ENCODE data around the gene RREB1.

RREB1 gene

GRCh38 chr6:7134999-7135745 lies 27.4 kb downstream of the RREB1 start (continued):
- TF ChIP-seq ZNF155 (tag by site-specific recombination; IDR thresholded peaks at IDR 0.05) = no peak
- no peak for TF ChIP-seq ZNF184 (tag by site-specific recombination; IDR thresholded peaks at IDR 0.05)
- no peak for TF ChIP-seq ZNF843 (tag by site-specific recombination; IDR thresholded peaks at IDR 0.05)
- no peak for TF ChIP-seq ZNF654 (tag by site-specific recombination; IDR thresholded peaks at IDR 0.05; ENCODE audit: low read depth)
- no peak for TF ChIP-seq ZNF560 (tag by site-specific recombination; IDR thresholded peaks at IDR 0.05; ENCODE audit: borderline replicate concordance)
- no peak for TF ChIP-seq ZXDB (tag by site-specific recombination; IDR thresholded peaks at IDR 0.05)
- no peak for TF ChIP-seq EGR2 (tag by site-specific recombination; IDR thresholded peaks at IDR 0.05; ENCODE audit: low read depth)

- Histone ChIP-seq H3K4me3 (ENCODE audit: low read depth, low read length) (no peak overlapping the region), H3K27ac (ENCODE audit: extremely low read depth, low read depth, low read length) (no peak overlapping the region), H3K4me1 (ENCODE audit: control insufficient read depth, insufficient read depth, low read length) (peaks cover 15% of the 10 kb centered on the region), H3K9me3 (ENCODE audit: control insufficient read depth, insufficient read depth, low read depth, low read length) (no peaks in the 10 kb centered on the region), H3K36me3 (ENCODE audit: control insufficient read depth in 2 of 2, insufficient read depth in 1 of 2, low read length in 2 of 2) (no peaks in the 10 kb centered on the region)
- CTCF ChIA-PET = interaction anchor here (0.6 kb wide), 1 partner anchor 546 kb away, joined by 3 read pairs; no protein-coding TSS in a partner anchor
- TF ChIP-seq ZNF560 (tag by site-specific recombination; IDR thresholded peaks at IDR 0.05; ENCODE audit: borderline replicate concordance) = no peak
- TF ChIP-seq SP3 (tag by site-specific recombination; IDR thresholded peaks at IDR 0.05) = no peak
- no peak for TF ChIP-seq ZNF202 (tag by site-specific recombination; IDR thresholded peaks at IDR 0.05; ENCODE audit: borderline replicate concordance)
- no peak for TF ChIP-seq HIC1 (tag by site-specific recombination; IDR thresholded peaks at IDR 0.05)
- POLR2A ChIA-PET = interaction anchor here (0.6 kb wide), 1 partner anchor 24 kb away, joined by 3 read pairs; no protein-coding TSS in a partner anchor
Measured at GRCh38 chr6:7135755-7136154, 28.0 kb downstream of the RREB1 start.

GRCh38 chr6:7136859-7137334 lies 29.1 kb downstream of the RREB1 start:
- ChIA-PET POLR2A (interaction anchor here (0.5 to 1.4 kb wide), 2 partner anchors 16 to 26 kb away, joined by 4 read pairs; no protein-coding TSS in a partner anchor), CTCF (interaction anchor here (1.4 to 2.4 kb wide), 3 partner anchors 26 to 107 kb away, joined by 4 to 9 read pairs (median 8); no protein-coding TSS in a partner anchor)
- H3K36me3 ChIP-seq (ENCODE audit: control insufficient read depth in 2 of 2, insufficient read depth in 1 of 2, low read length in 2 of 2) = no peaks in the 10 kb centered on the region
- H3K4me3 ChIP-seq (ENCODE audit: low read depth, low read length) = no peak overlapping the region
- TF ChIP-seq ZNF112 (tag by site-specific recombination; IDR thresholded peaks at IDR 0.05) (no peak), ZBTB26 (tag by site-specific recombination; optimal IDR thresholded peaks at IDR 0.05) (no peak), PBX3 (CRISPR knock-in tag; IDR thresholded peaks at IDR 0.05) (no peak), ZNF843 (tag by site-specific recombination; IDR thresholded peaks at IDR 0.05) (no peak), ZNF48 (tag by site-specific recombination; IDR thresholded peaks at IDR 0.05) (no peak)
- H3K27ac ChIP-seq (ENCODE audit: extremely low read depth, low read depth, low read length) = no peak overlapping the region
- peaks cover 15% of the 10 kb centered on the region for H3K4me1 ChIP-seq (ENCODE audit: control insufficient read depth, insufficient read depth, low read length)
- H3K9me3 ChIP-seq (ENCODE audit: control insufficient read depth, insufficient read depth, low read depth, low read length) = no peaks in the 10 kb centered on the region
